Fibroblast of mammary gland (primary cell): Measurements from ENCODE around the gene FAM216A.
"Not testable (repeated sequence)": the region's sequence is repeated elsewhere in the genome, so short reads cannot be mapped to it uniquely, and the experiment has no call there.

Experiments
- DNase-seq: peaks from one replicate; pipeline ENCODE4 v3.0.0-alpha.2; 2010; ENCODE audit warnings: low read depth
- H3K4me3 ChIP-seq: 2 replicates; pipeline ENCODE4 v1.5.1; 2011; ENCODE audit warnings: low read depth, mild to moderate bottlenecking, low read length, moderate library complexity; ENCODE audit not compliant: control insufficient read depth
- CTCF ChIP-seq: conservative IDR thresholded peaks from 2 replicates; pipeline ENCODE4 v1.5.1; 2011; ENCODE audit warnings: low read depth, low read length, inconsistent platforms; ENCODE audit not compliant: control insufficient read depth, insufficient read depth

The FAM216A gene

GRCh38 chr12:110458756-110459155, 9.9 kb upstream of the FAM216A start:
- DNase-seq, result no peak
- no peak for TF ChIP-seq CTCF
- H3K4me3 ChIP-seq, result no peak overlapping the region

- not testable (repeated sequence) for DNase-seq, H3K4me3 ChIP-seq
Measured at GRCh38 chr12:110461189-110461588, 7.5 kb upstream of the FAM216A start.

GRCh38 chr12:110465024-110465423, 3.6 kb upstream of the FAM216A start:
- H3K4me3 ChIP-seq, result no peak overlapping the region
- DNase-seq, result no peak
- TF ChIP-seq CTCF, result no peak

- DNase-seq, H3K4me3 ChIP-seq: not testable (repeated sequence)
Measured at GRCh38 chr12:110465765-110466164, 2.9 kb upstream of the FAM216A start.

GRCh38 chr12:110466791-110467190, 1.9 kb upstream of the FAM216A start:
- peak overlapping the region; percentile 98 for H3K4me3 ChIP-seq
- no peak for TF ChIP-seq CTCF
- no peak for DNase-seq

- DNase-seq, result no peak
- peak overlapping the region; percentile 98 for H3K4me3 ChIP-seq
- no peak for TF ChIP-seq CTCF
Measured at GRCh38 chr12:110467847-110468213, 815 bp upstream of the FAM216A start.

GRCh38 chr12:110475426-110475825, 6.8 kb downstream of the FAM216A start:
- no peak for DNase-seq
- no peak overlapping the region for H3K4me3 ChIP-seq
- TF ChIP-seq CTCF, result no peak

GRCh38 chr12:110498984-110499706, 30.5 kb downstream of the FAM216A start:
- DNase-seq, result peak; percentile 57
- no peak overlapping the region for H3K4me3 ChIP-seq
- TF ChIP-seq CTCF, result no peak
